HL-60 (cell line): Measurements from ENCODE around the gene ZIC5.

Experiments
- DNase-seq, 2 experiments: peaks; one replicate each; pipeline ENCODE4 v3.0.0-alpha.2; 2010 to 2020; ENCODE audit warnings: low read depth in 1 of 2, low spot score in 1 of 2
- H3K27ac ChIP-seq: fragments of 250-450 bp; sonication (Bioruptor Pico); replicated peaks from 2 replicates; pipeline ENCODE4 v1.5.1; 2020; ENCODE audit warnings: mild to moderate bottlenecking, moderate library complexity
- H3K27me3 ChIP-seq: fragments of 250-450 bp; sonication (Bioruptor Pico); 2 replicates; pipeline ENCODE4 v1.5.1; 2021; ENCODE audit warnings: mild to moderate bottlenecking, moderate library complexity; ENCODE audit not compliant: insufficient read depth, poor library complexity, severe bottlenecking
- H3K4me3 ChIP-seq: replicated peaks from 2 replicates; pipeline ENCODE4 v1.5.1; 2011; ENCODE audit warnings: mild to moderate bottlenecking, control low read depth, low read length; ENCODE audit not compliant: insufficient read depth
- CTCF ChIP-seq: IDR thresholded peaks from one replicate; pipeline ENCODE4 v1.5.1; 2011; ENCODE audit warnings: low read length, control low read depth, inconsistent platforms; ENCODE audit not compliant: insufficient read depth
- GABPA ChIP-seq: IDR thresholded peaks from 2 replicates; pipeline ENCODE4 v1.6.1; 2012; ENCODE audit warnings: low read depth
- POLR2AphosphoS5 ChIP-seq: IDR thresholded peaks from 2 replicates; pipeline ENCODE4 v1.6.1; 2012; ENCODE audit warnings: low read depth
- REST ChIP-seq: IDR thresholded peaks from 2 replicates; pipeline ENCODE4 v1.6.1; 2012; ENCODE audit warnings: low read depth; ENCODE audit not compliant: insufficient replicate concordance
- SPI1 ChIP-seq: IDR thresholded peaks from 2 replicates; pipeline ENCODE4 v1.6.1; 2012; ENCODE audit warnings: low read depth, mild to moderate bottlenecking, borderline replicate concordance

Gene ZIC5

GRCh38 chr13:99968521-99969452, 2.8 kb downstream of the ZIC5 start:
- Histone ChIP-seq H3K4me3 (no peak overlapping the region), H3K27me3 (peaks cover 79% of the 10 kb centered on the region), H3K27ac (no peak overlapping the region)
- DNase-seq = no peak
- no peak for TF ChIP-seq POLR2AphosphoS5
- TF ChIP-seq REST = no peak
- no peak for TF ChIP-seq CTCF
- TF ChIP-seq GABPA = no peak
- no peak for TF ChIP-seq SPI1

- DNase-seq = no peak
- Histone ChIP-seq H3K4me3 (no peak overlapping the region), H3K27me3 (peaks cover 77% of the 10 kb centered on the region)
These were observed 3.6 kb downstream of the ZIC5 start for GRCh38 chr13:99967869-99968520.

More at GRCh38 chr13:99967869-99968520, 3.6 kb downstream of the ZIC5 start:
- no peak for TF ChIP-seq REST
- no peak for TF ChIP-seq CTCF
- no peak for TF ChIP-seq POLR2AphosphoS5
- no peak for TF ChIP-seq SPI1
- TF ChIP-seq GABPA = no peak
- H3K27ac ChIP-seq = no peak overlapping the region
